ENCODE data around the gene MRPL43. TPM values are rescaled to one million over a fixed set of nuclear protein-coding genes. Genes with fewer than 3 reads are reported as not detected.

MRPL43 gene
- total RNA-seq, 1 experiment from 2014 or later = 136 TPM

GRCh38 chr10:101000127-101000914 is 13.0 kb upstream of the MRPL43 start:
- intact Hi-C loops (cut with micrococcal nuclease) = no loop called here
- TF ChIP-seq REST (IDR thresholded peaks at IDR 0.05; ENCODE audit: low read depth) = no peak
- no peak for TF ChIP-seq TCF7L2 (IDR thresholded peaks at IDR 0.05; ENCODE audit: borderline replicate concordance, extremely low read depth, insufficient read depth, insufficient read length)
- TF ChIP-seq CTCF (IDR thresholded peaks at IDR 0.05 in 2 of 3, conservative IDR thresholded peaks at IDR 0.05 in 1 of 3; ENCODE audit: borderline replicate concordance in 1 of 3, insufficient read depth in 1 of 3, low read depth in 2 of 3, low read length in 2 of 3) = no peak
- no peak for TF ChIP-seq RAD21 (IDR thresholded peaks at IDR 0.05; ENCODE audit: low read depth)
- no peak for TF ChIP-seq ZFX (IDR thresholded peaks at IDR 0.05)
- no peak for TF ChIP-seq MAX (IDR thresholded peaks at IDR 0.05)
- TF ChIP-seq SRF (IDR thresholded peaks at IDR 0.05; ENCODE audit: low read depth) = no peak
- no peak for TF ChIP-seq EZH2phosphoT487 (IDR thresholded peaks at IDR 0.05; ENCODE audit: borderline replicate concordance)
- no peak for TF ChIP-seq ATF3 (IDR thresholded peaks at IDR 0.05)
- peak; percentile 16; the same call in 1 of the 2 replicates for TF ChIP-seq POLR2AphosphoS5 (IDR thresholded peaks at IDR 0.05; ENCODE audit: low read depth, low read length)
- TF ChIP-seq YY1 (IDR thresholded peaks at IDR 0.05; ENCODE audit: extremely low read depth, insufficient replicate concordance, low read depth, low read length) = peak; percentile 5
- TF ChIP-seq JUND (IDR thresholded peaks at IDR 0.05) = no peak
- no peak for TF ChIP-seq SIN3A (IDR thresholded peaks at IDR 0.05; ENCODE audit: low read depth)
- no peak for TF ChIP-seq ZBTB33 (IDR thresholded peaks at IDR 0.05; ENCODE audit: extremely low read depth, insufficient replicate concordance, low read length)
- no peak for TF ChIP-seq EZH2 (IDR thresholded peaks at IDR 0.05)
- TF ChIP-seq FOSL1 (IDR thresholded peaks at IDR 0.05; ENCODE audit: low read depth) = no peak
- TF ChIP-seq ELF1 (IDR thresholded peaks at IDR 0.05; ENCODE audit: borderline replicate concordance, low read depth) = no peak
- no peak for TF ChIP-seq CBX3 (IDR thresholded peaks at IDR 0.05; ENCODE audit: low read depth)

More at GRCh38 chr10:101000127-101000914, 13.0 kb upstream of the MRPL43 start:
- Histone ChIP-seq H3K4me1 (ENCODE audit: control insufficient read depth in 1 of 2, insufficient read depth in 2 of 2, low read length in 2 of 2) (peaks cover 21 to 47% of the 10 kb centered on the region in 2 experiments), H3K27ac (ENCODE audit: low read depth, low read length) (peak overlapping the region; percentile 87), H4K20me1 (ENCODE audit: insufficient read depth) (no peaks in the 10 kb centered on the region), H3K27me3 (ENCODE audit: insufficient read depth, low read length) (no peaks in the 10 kb centered on the region), H3K9me3 (ENCODE audit: control insufficient read depth in 1 of 2, insufficient read depth in 1 of 2, low read depth in 1 of 2, low read length in 2 of 2) (no peaks in the 10 kb centered on the region), H3K79me2 (ENCODE audit: insufficient read depth, low read length) (peaks cover 48% of the 10 kb centered on the region), H3K4me2 (ENCODE audit: low read length) (peak overlapping the region; percentile 96), H3K4me3 (replicated peaks in 1 of 2; ENCODE audit: low read depth in 1 of 2, low read length in 2 of 2) (peak overlapping the region; percentile 88 to 92), H3K9me2 (ENCODE audit: insufficient read depth) (no peaks in the 10 kb centered on the region), H3K9ac (ENCODE audit: low read length) (peak overlapping the region; percentile 94), H2AFZ (ENCODE audit: low read depth, low read length, poor library complexity, severe bottlenecking) (no peak overlapping the region), H3K36me3 (ENCODE audit: control insufficient read depth in 1 of 2, insufficient read depth in 2 of 2, low read length in 2 of 2) (peaks cover 4 to 7% of the 10 kb centered on the region in 2 experiments; a peak in 2 of 4 replicates)
- BruUV-seq (replicated peaks) = TSS peak; percentile 30
- CTCF ChIA-PET = interaction anchor here (0.9 to 8.3 kb wide), 5 partner anchors 9 to 55 kb away, joined by 3 to 118 read pairs (median 23); no protein-coding TSS in a partner anchor
- ATAC-seq = no peak
- POLR2A ChIA-PET = no interaction called here
- RAD21 ChIA-PET (ENCODE audit: low non-redundant PET in 1 of 2, low total read pairs in 2 of 2, uncharacterized antibody in 2 of 2, unreplicated experiment in 2 of 2) = interaction anchor here in 1 of 2 experiments (0.9 kb wide), 1 partner anchor 14 kb away, joined by 5 read pairs; no protein-coding TSS in a partner anchor
- no peak for DNase-seq (ENCODE audit: low read depth, low spot score)

Measured in HCT116 (cell line).